DOHH2 (cell line): ENCODE results near the gene ACE2.

Experiments used
- H3F3A ChIP-seq: fragments of 200-600 bp; sonication (generic), shearing (Covaris generic); 2 replicates; pipeline ENCODE4 v1.6.0; 2016; ENCODE audit warnings: antibody characterized with exemption, mild to moderate bottlenecking; ENCODE audit not compliant: control insufficient read depth, insufficient read depth
- H3K27ac ChIP-seq: fragments of 200-600 bp; sonication (generic); 2 replicates; pipeline ENCODE4 v1.5.1; 2014; ENCODE audit warnings: low read depth, mild to moderate bottlenecking, low read length, moderate library complexity
- H3K27me3 ChIP-seq: fragments of 200-600 bp; sonication (generic); 2 replicates; pipeline ENCODE4 v1.6.1; 2014; ENCODE audit warnings: mild to moderate bottlenecking, low read length, mixed read lengths; ENCODE audit not compliant: control insufficient read depth
- H3K36me3 ChIP-seq: fragments of 200-600 bp; sonication (generic); 2 replicates; pipeline ENCODE4 v1.6.1; 2014; ENCODE audit warnings: mild to moderate bottlenecking, low read length, moderate library complexity, mixed read lengths; ENCODE audit not compliant: control insufficient read depth
- H3K4me1 ChIP-seq: fragments of 200-600 bp; sonication (generic); 2 replicates; pipeline ENCODE4 v1.6.1; 2014; ENCODE audit warnings: mild to moderate bottlenecking, low read length, mixed read lengths; ENCODE audit not compliant: control insufficient read depth
- H3K4me2 ChIP-seq: fragments of 200-600 bp; sonication (generic); 2 replicates; pipeline ENCODE4 v1.6.0; 2014; ENCODE audit warnings: mild to moderate bottlenecking, low read length, moderate library complexity
- H3K4me3 ChIP-seq: fragments of 200-600 bp; sonication (generic); 2 replicates; pipeline ENCODE4 v1.5.1; 2014; ENCODE audit warnings: mild to moderate bottlenecking, low read length, mixed read lengths
- H3K79me2 ChIP-seq: fragments of 200-600 bp; sonication (generic); 2 replicates; pipeline ENCODE4 v1.6.1; 2014; ENCODE audit warnings: mild to moderate bottlenecking, low read length, mixed read lengths; ENCODE audit not compliant: control insufficient read depth
- H3K9me2 ChIP-seq: fragments of 200-600 bp; sonication (generic); replicated peaks from 2 replicates; pipeline ENCODE4 v1.6.1; 2014; ENCODE audit warnings: mild to moderate bottlenecking, low read length, mixed read lengths; ENCODE audit not compliant: control insufficient read depth
- H3K9me3 ChIP-seq: fragments of 200-600 bp; sonication (generic); 2 replicates; pipeline ENCODE4 v1.6.1; 2014; ENCODE audit warnings: antibody characterized with exemption, low read length, mixed read lengths; ENCODE audit not compliant: control insufficient read depth, insufficient read depth
- H4K20me1 ChIP-seq: fragments of 200-600 bp; sonication (generic); 2 replicates; pipeline ENCODE4 v1.6.0; 2014; ENCODE audit warnings: low read depth, mild to moderate bottlenecking, antibody characterized with exemption, low read length, moderate library complexity; ENCODE audit not compliant: control insufficient read depth, insufficient read depth
- CTCF ChIP-seq: fragments of 200-600 bp; sonication (generic); IDR thresholded peaks from one replicate; pipeline ENCODE4 v1.5.1; 2014; ENCODE audit warnings: antibody characterized with exemption, mild to moderate bottlenecking, low read depth, low read length; ENCODE audit not compliant: poor library complexity, severe bottlenecking
- EZH2phosphoT487 ChIP-seq: fragments of 200-600 bp; sonication (generic); IDR thresholded peaks from 2 replicates; pipeline ENCODE4 v1.6.1; 2017; ENCODE audit warnings: borderline replicate concordance, mild to moderate bottlenecking, antibody characterized with exemption, low read length, moderate library complexity, mixed read lengths

Gene ACE2

DNA sequence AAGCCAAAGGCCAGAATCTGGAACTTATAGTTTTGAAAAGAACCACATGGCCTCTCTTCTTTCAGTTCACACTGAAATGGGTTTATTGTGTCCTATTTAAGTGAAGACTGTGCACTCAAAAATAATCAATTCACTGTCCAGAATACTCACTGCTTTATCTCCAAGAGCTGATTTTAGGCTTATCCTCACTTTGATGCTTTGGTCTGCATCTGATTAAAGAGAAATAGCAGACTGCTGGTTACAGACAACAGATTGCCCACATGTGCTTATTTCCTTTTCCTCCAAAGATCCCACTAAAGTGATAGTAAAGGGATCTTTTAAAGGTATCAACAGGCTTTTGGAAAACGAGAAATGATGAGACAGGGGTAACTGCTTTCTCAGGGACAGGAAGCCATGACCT, 30.6 kb downstream of the ACE2 start:
- no peaks in the 10 kb centered on the region for H3K4me1 ChIP-seq
- H4K20me1 ChIP-seq, result no peaks in the 10 kb centered on the region
- H3K4me2 ChIP-seq, result no peak overlapping the region
- H3K4me3 ChIP-seq, result no peak overlapping the region
- H3K36me3 ChIP-seq, result no peaks in the 10 kb centered on the region
- TF ChIP-seq CTCF (no peak), EZH2phosphoT487 (no peak)
- H3K79me2 ChIP-seq, result no peaks in the 10 kb centered on the region
- H3F3A ChIP-seq, result no peaks in the 10 kb centered on the region
- H3K27ac ChIP-seq, result no peak overlapping the region
- no peaks in the 10 kb centered on the region for H3K9me2 ChIP-seq
- H3K27me3 ChIP-seq, result no peaks in the 10 kb centered on the region
- H3K9me3 ChIP-seq, result no peaks in the 10 kb centered on the region

- H3K36me3 ChIP-seq, result no peaks in the 10 kb centered on the region
- H3K4me3 ChIP-seq, result no peak overlapping the region
- no peaks in the 10 kb centered on the region for H3K79me2 ChIP-seq
- TF ChIP-seq EZH2phosphoT487 (no peak), CTCF (no peak)
- H3K4me2 ChIP-seq, result no peak overlapping the region
- no peaks in the 10 kb centered on the region for H3F3A ChIP-seq
- no peaks in the 10 kb centered on the region for H3K27me3 ChIP-seq
- H3K4me1 ChIP-seq, result no peaks in the 10 kb centered on the region
- H3K9me3 ChIP-seq, result no peaks in the 10 kb centered on the region
- no peaks in the 10 kb centered on the region for H3K9me2 ChIP-seq
- no peak overlapping the region for H3K27ac ChIP-seq
- no peaks in the 10 kb centered on the region for H4K20me1 ChIP-seq
Observed at GRCh38 chrX:15567886-15568616, 32.7 kb downstream of the ACE2 start.

- H3K27me3 ChIP-seq, result no peaks in the 10 kb centered on the region
- TF ChIP-seq EZH2phosphoT487 (no peak), CTCF (no peak)
- no peaks in the 10 kb centered on the region for H3K9me2 ChIP-seq
- no peaks in the 10 kb centered on the region for H3F3A ChIP-seq
- H3K36me3 ChIP-seq, result no peaks in the 10 kb centered on the region
- H3K4me3 ChIP-seq, result no peak overlapping the region
- no peaks in the 10 kb centered on the region for H4K20me1 ChIP-seq
- no peaks in the 10 kb centered on the region for H3K9me3 ChIP-seq
- no peaks in the 10 kb centered on the region for H3K79me2 ChIP-seq
- no peak overlapping the region for H3K27ac ChIP-seq
- H3K4me2 ChIP-seq, result no peak overlapping the region
- H3K4me1 ChIP-seq, result no peaks in the 10 kb centered on the region
Observed at GRCh38 chrX:15567267-15567666, 33.5 kb downstream of the ACE2 start.

GRCh38 chrX:15566244-15566643, 34.5 kb downstream of the ACE2 start:
- no peaks in the 10 kb centered on the region for H3K4me1 ChIP-seq
- TF ChIP-seq EZH2phosphoT487 (no peak), CTCF (no peak)

More at GRCh38 chrX:15566244-15566643, 34.5 kb downstream of the ACE2 start:
- no peaks in the 10 kb centered on the region for H3K36me3 ChIP-seq
- H3F3A ChIP-seq, result no peaks in the 10 kb centered on the region
- H3K4me2 ChIP-seq, result no peak overlapping the region
- no peaks in the 10 kb centered on the region for H3K79me2 ChIP-seq
- H3K27ac ChIP-seq, result no peak overlapping the region
- no peaks in the 10 kb centered on the region for H3K9me3 ChIP-seq
- no peaks in the 10 kb centered on the region for H3K9me2 ChIP-seq
- no peaks in the 10 kb centered on the region for H3K27me3 ChIP-seq
- H4K20me1 ChIP-seq, result no peaks in the 10 kb centered on the region
- H3K4me3 ChIP-seq, result no peak overlapping the region
